Measurements from ENCODE around the gene COL27A1.

GRCh38 chr9:114140850-114141249, 14.5 kb upstream of the COL27A1 start:
- TF ChIP-seq CTCF (IDR thresholded peaks at IDR 0.05), result no peak
- TF ChIP-seq POLR2AphosphoS5 (IDR thresholded peaks at IDR 0.05), result no peak
- TF ChIP-seq POLR2A (IDR thresholded peaks at IDR 0.05), result no peak
